H9 (cell line): ENCODE results near the gene DAAM1. TPM values are rescaled to one million over a fixed set of nuclear protein-coding genes. Genes with fewer than 3 reads are reported as not detected.

Experiments used
- DNase-seq: peaks from one replicate; pipeline ENCODE4 v3.0.0-alpha.2; 2017
- H2AFZ ChIP-seq: one replicate; pipeline ENCODE4 v1.6.1; 2013; ENCODE audit warnings: mild to moderate bottlenecking, low read length, control low read depth, moderate library complexity
- H2AK5ac ChIP-seq: 2 replicates; pipeline ENCODE4 v1.6.1; 2013; ENCODE audit warnings: low read length, control low read depth, mixed read lengths; ENCODE audit not compliant: insufficient read length
- H2BK120ac ChIP-seq: one replicate; pipeline ENCODE4 v1.6.1; 2013; ENCODE audit warnings: low read depth, mild to moderate bottlenecking, low read length, control low read depth, inconsistent platforms; ENCODE audit not compliant: poor library complexity, severe bottlenecking
- H2BK12ac ChIP-seq: 2 replicates; pipeline ENCODE4 v1.6.1; 2013; ENCODE audit warnings: low read length, control low read depth, mixed read lengths, low read depth; ENCODE audit not compliant: insufficient read length
- H2BK15ac ChIP-seq: 2 replicates; pipeline ENCODE4 v1.6.1; 2013; ENCODE audit warnings: low read depth, low read length, control low read depth
- H2BK20ac ChIP-seq: one replicate; pipeline ENCODE4 v1.6.1; 2013; ENCODE audit warnings: low read depth, mild to moderate bottlenecking, low read length, control low read depth, inconsistent platforms; ENCODE audit not compliant: poor library complexity, severe bottlenecking
- H2BK5ac ChIP-seq: 2 replicates; pipeline ENCODE4 v1.6.1; 2013; ENCODE audit warnings: low read length, control low read depth, mixed read lengths; ENCODE audit not compliant: insufficient read length
- H3K14ac ChIP-seq: 2 replicates; pipeline ENCODE4 v1.6.1; 2013; ENCODE audit warnings: low read length, control low read depth; ENCODE audit not compliant: insufficient read depth
- H3K18ac ChIP-seq: 2 replicates; pipeline ENCODE4 v1.6.1; 2013; ENCODE audit warnings: low read depth, mild to moderate bottlenecking, mixed read lengths, low read length, control low read depth; ENCODE audit not compliant: insufficient read length
- H3K23ac ChIP-seq: 2 replicates; pipeline ENCODE4 v1.6.1; 2013; ENCODE audit warnings: low read length, control low read depth, mixed read lengths, low read depth; ENCODE audit not compliant: insufficient read length
- H3K23me2 ChIP-seq: 2 replicates; pipeline ENCODE4 v1.6.1; 2013; ENCODE audit warnings: low read depth, mild to moderate bottlenecking, mixed read lengths, low read length, control low read depth; ENCODE audit not compliant: insufficient read length, poor library complexity, severe bottlenecking
- H3K27ac ChIP-seq: 2 replicates; pipeline ENCODE4 v1.5.1; 2013; ENCODE audit warnings: low read length, control low read depth, mixed read lengths, low read depth; ENCODE audit not compliant: insufficient read length
- H3K27me3 ChIP-seq: 2 replicates; pipeline ENCODE4 v1.6.1; 2013; ENCODE audit warnings: low read length, control low read depth, inconsistent platforms; ENCODE audit not compliant: insufficient read depth
- H3K4ac ChIP-seq: 2 replicates; pipeline ENCODE4 v1.6.1; 2013; ENCODE audit warnings: low read depth, mild to moderate bottlenecking, control low read depth, inconsistent platforms, low read length, moderate library complexity
- H3K4me1 ChIP-seq: 2 replicates; pipeline ENCODE4 v1.6.1; 2013; ENCODE audit warnings: low read length, control low read depth, inconsistent platforms; ENCODE audit not compliant: insufficient read depth
- H3K4me2 ChIP-seq: 2 replicates; pipeline ENCODE4 v1.6.1; 2013; ENCODE audit warnings: low read length, control low read depth, mixed read lengths; ENCODE audit not compliant: insufficient read length, insufficient read depth
- H3K56ac ChIP-seq: 2 replicates; pipeline ENCODE4 v1.6.1; 2013; ENCODE audit warnings: low read depth, mild to moderate bottlenecking, mixed read lengths, low read length, control low read depth; ENCODE audit not compliant: insufficient read length
- H3K79me1 ChIP-seq: 2 replicates; pipeline ENCODE4 v1.6.1; 2013; ENCODE audit warnings: low read depth, mild to moderate bottlenecking, moderate library complexity, low read length, control low read depth, inconsistent platforms; ENCODE audit not compliant: insufficient read depth, poor library complexity, severe bottlenecking
- H3K79me2 ChIP-seq: 2 replicates; pipeline ENCODE4 v1.6.1; 2013; ENCODE audit warnings: low read length, control low read depth, inconsistent platforms; ENCODE audit not compliant: insufficient read depth
- H3K9ac ChIP-seq: 2 replicates; pipeline ENCODE4 v1.6.1; 2013; ENCODE audit warnings: low read length, control low read depth, mixed read lengths; ENCODE audit not compliant: insufficient read length; ENCODE audit errors: extremely low read depth
- H3K9me3 ChIP-seq: one replicate; pipeline ENCODE4 v1.6.1; 2013; ENCODE audit warnings: low read depth, low read length, inconsistent platforms; ENCODE audit not compliant: control insufficient read depth
- H3T11ph ChIP-seq: one replicate; pipeline ENCODE4 v1.6.1; 2013; ENCODE audit warnings: mild to moderate bottlenecking, low read length, control low read depth, inconsistent platforms
- H4K20me1 ChIP-seq: one replicate; pipeline ENCODE4 v1.6.1; 2013; ENCODE audit not compliant: control insufficient read depth, insufficient read length, insufficient read depth
- H4K5ac ChIP-seq: 2 replicates; pipeline ENCODE4 v1.6.1; 2013; ENCODE audit warnings: low read depth, mild to moderate bottlenecking, mixed read lengths, low read length, control low read depth; ENCODE audit not compliant: insufficient read length
- H4K8ac ChIP-seq: replicated peaks from 2 replicates; pipeline ENCODE4 v1.6.1; 2013; ENCODE audit warnings: low read length, control low read depth, mixed read lengths, low read depth; ENCODE audit not compliant: insufficient read length
- H4K91ac ChIP-seq: 2 replicates; pipeline ENCODE4 v1.6.1; 2013; ENCODE audit warnings: low read depth, mild to moderate bottlenecking, moderate library complexity, mixed read lengths, low read length, control low read depth; ENCODE audit not compliant: insufficient read length
- H3K27ac Mint-ChIP-seq, 3 experiments: 2 replicates in 2 of 3; 3 replicates in 1 of 3; pipeline ENCODE4 v1.8.0; 2020 to 2021; ENCODE audit warnings: mixed read lengths in 3 of 3, mild to moderate bottlenecking in 1 of 3, moderate library complexity in 1 of 3
- H3K27me3 Mint-ChIP-seq: 2 replicates; pipeline ENCODE4 v1.8.0; 2021; ENCODE audit warnings: low read depth, mild to moderate bottlenecking, moderate library complexity, mixed read lengths
- H3K36me3 Mint-ChIP-seq, 3 experiments: 2 replicates in 2 of 3; 3 replicates in 1 of 3; pipeline ENCODE4 v1.8.0; 2020 to 2021; ENCODE audit warnings: low read depth in 3 of 3, mixed read lengths in 3 of 3; ENCODE audit not compliant: insufficient read depth in 1 of 3
- H3K4me1 Mint-ChIP-seq, 2 experiments: 2 replicates each; pipeline ENCODE4 v1.8.0; 2020; ENCODE audit warnings: mixed read lengths in 2 of 2
- H3K4me3 Mint-ChIP-seq, 2 experiments: 2 replicates in 1 of 2; 3 replicates in 1 of 2; pipeline ENCODE4 v1.8.0; 2020 to 2021; ENCODE audit warnings: mild to moderate bottlenecking in 2 of 2, mixed read lengths in 2 of 2, moderate library complexity in 1 of 2
- H3K9me3 Mint-ChIP-seq, 2 experiments: 2 replicates in 1 of 2; 3 replicates in 1 of 2; pipeline ENCODE4 v1.8.0; 2020; ENCODE audit warnings: mild to moderate bottlenecking in 2 of 2, mixed read lengths in 2 of 2, moderate library complexity in 1 of 2
- CTCF ChIP-seq: fragments of 200-600 bp; sonication (generic); conservative IDR thresholded peaks from 3 replicates; pipeline ENCODE4 v1.8.0; 2021; ENCODE audit warnings: antibody characterized with exemption, mild to moderate bottlenecking
- WGBS: extraction: QIAGEN DNeasy Blood & Tissue Kit; methylation state at CpG from one replicate; pipeline ENCODE4 v1.1.7; 2013; ENCODE audit warnings: missing lambda C conversion rate, low lambda C conversion rate, mixed read lengths; ENCODE audit not compliant: insufficient read length; ENCODE audit errors: extremely low coverage; 5-methylcytosine and 5-hydroxymethylcytosine counted together
- total RNA-seq: library from RNA; stranded (reverse); gene quantifications from 2 replicates; pipeline ENCODE4 v1.2.1, GENCODE V29; 2021

DAAM1 gene
- total RNA-seq, 1 experiment from 2014 or later = 19.5 TPM

GRCh38 chr14:59292921-59293534 lies 104.6 kb downstream of the DAAM1 start:
- Histone ChIP-seq H2BK5ac (no peak overlapping the region), H3K9ac (no peak overlapping the region), H2BK12ac (no peak overlapping the region), H4K5ac (no peak overlapping the region), H3K79me2 (no peaks in the 10 kb centered on the region), H3K4me2 (no peak overlapping the region), H3K23me2 (no peaks in the 10 kb centered on the region), H2BK120ac (no peak overlapping the region), H2AK5ac (no peak overlapping the region), H3K79me1 (no peaks in the 10 kb centered on the region), H4K8ac (no peak overlapping the region), H3K27me3 (no peaks in the 10 kb centered on the region), H3K23ac (no peak overlapping the region), H2AFZ (no peak overlapping the region), H3K4ac (no peak overlapping the region), H4K20me1 (no peaks in the 10 kb centered on the region), H3K4me1 (no peaks in the 10 kb centered on the region), H3K56ac (no peak overlapping the region), H2BK20ac (no peak overlapping the region), H3K27ac (no peak overlapping the region), H3K9me3 (no peaks in the 10 kb centered on the region), H4K91ac (no peak overlapping the region), H3T11ph (no peak overlapping the region), H3K18ac (no peak overlapping the region), H2BK15ac (no peak overlapping the region), H3K14ac (no peak overlapping the region)
- no peaks in the 10 kb centered on the region for H3K27me3 Mint-ChIP-seq
- TF ChIP-seq CTCF = no peak
- no peak overlapping the region for H3K27ac Mint-ChIP-seq
- no CpG with 5 or more reads among the region's 4 CpGs for WGBS
- no peak overlapping the region for H3K4me3 Mint-ChIP-seq
- H3K4me1 Mint-ChIP-seq = no peaks in the 10 kb centered on the region
- no peak for DNase-seq
- peaks cover 3 to 10% (median 9%) of the 10 kb centered on the region in 3 experiments; a peak in 6 of 7 replicates for H3K36me3 Mint-ChIP-seq
- no peaks in the 10 kb centered on the region for H3K9me3 Mint-ChIP-seq
